GM21381 (cell line): Measurements from ENCODE around the gene GAS1.

Source experiments
- ATAC-seq: cut with Tn5 transposase; IDR thresholded peaks from one replicate; pipeline ENCODE4 v1.9.1; 2021; ENCODE audit warnings: mild to moderate bottlenecking, moderate library complexity; ENCODE audit not compliant: unreplicated experiment

The GAS1 gene, protein sequence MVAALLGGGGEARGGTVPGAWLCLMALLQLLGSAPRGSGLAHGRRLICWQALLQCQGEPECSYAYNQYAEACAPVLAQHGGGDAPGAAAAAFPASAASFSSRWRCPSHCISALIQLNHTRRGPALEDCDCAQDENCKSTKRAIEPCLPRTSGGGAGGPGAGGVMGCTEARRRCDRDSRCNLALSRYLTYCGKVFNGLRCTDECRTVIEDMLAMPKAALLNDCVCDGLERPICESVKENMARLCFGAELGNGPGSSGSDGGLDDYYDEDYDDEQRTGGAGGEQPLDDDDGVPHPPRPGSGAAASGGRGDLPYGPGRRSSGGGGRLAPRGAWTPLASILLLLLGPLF

DNA sequence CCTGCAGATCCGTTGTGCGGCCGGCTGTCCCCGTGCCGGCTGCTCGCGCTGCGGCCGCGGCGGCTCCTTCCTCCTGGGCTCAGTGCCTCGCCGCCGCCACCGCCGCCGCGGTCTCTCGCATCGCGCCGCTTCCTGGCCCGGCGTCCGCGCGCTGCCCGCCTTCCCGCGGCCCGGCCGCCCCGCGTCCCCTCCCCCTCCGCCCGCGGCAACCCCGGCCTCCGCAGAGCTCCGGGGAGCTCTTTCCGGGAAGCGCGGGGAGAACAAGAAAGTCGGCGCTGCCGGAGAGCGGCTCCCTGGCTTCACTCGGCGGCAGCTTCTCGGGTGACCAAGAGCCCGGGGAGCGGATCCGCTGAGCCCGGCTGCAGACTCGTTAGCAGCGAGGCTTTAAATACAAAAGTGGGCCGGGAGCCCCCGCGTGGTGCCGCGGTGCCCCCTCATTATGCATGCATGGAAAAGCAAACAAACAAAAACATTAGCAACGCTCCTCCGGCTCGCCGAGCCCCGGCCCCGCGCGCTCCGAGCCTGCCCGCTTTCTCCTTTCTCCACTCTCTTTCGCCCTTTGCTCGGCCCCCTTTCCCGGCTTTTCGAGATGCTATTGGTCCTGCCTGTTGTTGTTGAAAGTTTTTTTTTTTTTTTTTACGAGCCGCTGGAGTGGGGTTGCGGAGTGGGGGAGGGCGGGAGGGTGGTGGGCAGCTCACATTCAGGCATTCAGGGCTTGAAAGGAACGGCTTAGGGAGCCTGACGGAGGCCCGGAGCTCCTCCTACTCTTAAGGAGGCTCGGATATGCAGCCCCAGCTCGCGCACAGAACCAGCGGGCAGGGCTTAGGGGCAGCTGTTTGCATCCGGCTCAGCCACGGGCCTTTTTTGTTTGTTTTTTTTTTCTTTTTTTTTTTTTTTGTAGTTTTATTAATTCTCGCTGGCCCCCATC, at the start of gene GAS1:
Gene GAS1 (minus strand): TSS at position 361 of the 928 bp plus-strand sequence. CDS start 727 bp downstream, outside the sequence.
- ATAC-seq = peak; percentile 50

DNA sequence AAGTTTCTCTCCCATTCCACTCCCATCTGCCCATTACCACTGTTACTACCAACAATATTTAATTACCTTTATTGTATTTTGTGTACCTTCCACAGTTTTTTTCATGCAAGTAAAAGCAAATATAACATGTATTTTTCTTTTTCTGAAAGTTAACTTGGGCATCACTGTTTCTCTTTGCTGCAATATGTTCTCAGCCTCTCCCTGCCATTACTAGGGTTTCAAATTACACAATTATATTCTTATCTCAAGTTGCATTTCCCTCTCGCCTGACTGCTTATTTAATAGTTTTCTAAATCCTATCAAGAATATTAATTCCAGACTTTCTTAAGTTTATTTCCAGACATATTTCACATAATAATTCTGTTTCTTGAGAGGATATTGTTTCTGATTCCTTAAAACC, 46.9 kb upstream of the GAS1 start:
- ATAC-seq = no peak

DNA sequence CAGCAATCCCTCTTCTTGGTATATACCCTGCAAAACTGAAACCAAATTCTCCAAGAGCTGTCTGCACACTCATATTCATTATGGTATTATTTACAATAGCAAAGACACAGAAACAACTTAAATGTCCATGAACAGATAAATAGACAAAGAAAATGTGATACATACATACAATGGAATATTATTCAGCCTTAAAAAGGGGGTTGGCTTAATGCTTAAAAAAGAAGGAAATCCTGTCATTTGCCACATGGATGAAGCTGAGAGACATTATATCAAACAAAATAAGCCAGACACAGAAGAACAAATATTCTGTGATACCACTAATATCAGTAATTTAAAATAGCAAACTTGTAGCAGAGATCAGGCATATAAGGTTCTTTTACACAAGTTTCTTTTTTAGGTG, 46.5 kb upstream of the GAS1 start:
- no peak for ATAC-seq

DNA sequence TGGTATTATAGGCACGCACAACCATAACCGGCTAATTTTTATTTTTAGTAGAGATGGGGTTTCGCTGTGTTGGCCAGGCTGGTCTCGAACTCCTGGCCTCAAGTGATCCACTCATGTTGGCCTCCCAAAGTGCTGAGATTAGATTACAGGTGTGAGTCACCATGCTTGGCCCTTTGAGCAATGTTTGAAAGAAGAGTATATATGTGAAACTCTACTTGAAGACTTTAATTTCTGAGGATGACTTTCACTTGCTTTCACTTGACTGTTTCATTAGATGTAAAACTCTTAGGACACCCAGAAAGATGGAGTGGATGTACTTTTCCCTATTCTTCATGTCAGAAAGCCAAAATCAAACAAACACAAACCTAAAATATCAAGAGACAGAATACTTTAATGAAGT, 43.8 kb upstream of the GAS1 start:
- ATAC-seq = no peak

DNA sequence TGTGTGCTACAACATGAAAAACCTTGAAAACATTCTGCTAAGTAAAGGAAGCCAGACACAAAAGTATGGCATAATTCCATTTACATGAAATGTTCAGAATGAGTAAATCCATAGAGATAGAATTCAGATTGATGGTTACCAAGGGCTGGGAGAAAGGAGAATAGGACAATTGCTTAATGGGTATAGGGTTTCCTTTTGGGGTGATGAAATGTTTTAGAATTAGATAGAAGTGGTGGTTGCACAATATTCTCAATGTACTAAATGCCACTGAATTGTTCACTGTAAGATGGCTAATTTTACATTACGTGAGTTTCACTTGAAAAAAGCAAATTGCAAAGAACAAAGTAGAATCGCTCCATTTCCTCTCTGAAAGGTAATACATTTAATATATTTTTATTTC, 43.0 kb upstream of the GAS1 start:
- no peak for ATAC-seq

DNA sequence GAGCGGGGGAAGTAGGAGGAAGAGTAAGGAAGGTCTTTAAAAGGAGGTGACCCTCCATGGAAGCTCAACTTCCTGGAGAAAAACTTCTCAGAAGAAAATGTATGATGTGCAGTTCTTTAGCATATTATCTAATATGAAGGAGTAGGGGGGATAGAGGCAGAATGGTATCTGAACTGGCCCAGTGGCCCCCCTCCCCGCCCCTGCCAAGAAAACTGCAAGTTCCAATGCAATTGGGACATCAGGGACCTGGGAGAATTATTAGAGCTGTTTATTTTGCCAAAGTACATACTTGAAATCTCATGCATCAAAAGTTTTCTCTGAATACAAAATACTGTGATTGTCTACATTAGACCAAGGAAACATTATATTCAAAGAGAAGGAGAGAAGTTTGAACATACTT, 40.6 kb upstream of the GAS1 start:
- ATAC-seq = no peak

DNA sequence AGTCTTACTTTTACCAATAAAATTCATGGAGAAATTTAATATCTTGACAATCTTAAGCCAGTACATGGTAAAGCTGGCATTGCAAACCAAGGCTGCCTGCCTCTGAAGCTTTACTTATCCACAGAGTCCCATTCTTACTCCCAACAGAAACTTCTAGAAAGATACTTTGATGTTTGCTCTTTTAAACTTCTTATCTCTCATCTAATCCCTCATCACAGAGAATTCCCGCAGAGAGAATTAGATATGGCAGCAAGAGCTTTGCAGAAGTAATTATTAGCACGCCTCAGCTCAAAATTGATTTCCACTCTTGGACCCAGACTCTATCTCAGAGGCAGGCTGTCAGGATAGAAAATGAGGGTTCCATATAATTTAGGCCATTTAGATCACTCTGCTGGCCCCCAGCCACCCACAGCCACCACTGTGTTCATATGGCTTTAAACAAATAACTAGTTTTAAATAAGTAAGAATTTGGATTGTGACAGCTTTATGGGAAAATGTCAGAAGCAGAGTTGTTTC, 37.9 kb upstream of the GAS1 start:
- ATAC-seq = no peak

DNA sequence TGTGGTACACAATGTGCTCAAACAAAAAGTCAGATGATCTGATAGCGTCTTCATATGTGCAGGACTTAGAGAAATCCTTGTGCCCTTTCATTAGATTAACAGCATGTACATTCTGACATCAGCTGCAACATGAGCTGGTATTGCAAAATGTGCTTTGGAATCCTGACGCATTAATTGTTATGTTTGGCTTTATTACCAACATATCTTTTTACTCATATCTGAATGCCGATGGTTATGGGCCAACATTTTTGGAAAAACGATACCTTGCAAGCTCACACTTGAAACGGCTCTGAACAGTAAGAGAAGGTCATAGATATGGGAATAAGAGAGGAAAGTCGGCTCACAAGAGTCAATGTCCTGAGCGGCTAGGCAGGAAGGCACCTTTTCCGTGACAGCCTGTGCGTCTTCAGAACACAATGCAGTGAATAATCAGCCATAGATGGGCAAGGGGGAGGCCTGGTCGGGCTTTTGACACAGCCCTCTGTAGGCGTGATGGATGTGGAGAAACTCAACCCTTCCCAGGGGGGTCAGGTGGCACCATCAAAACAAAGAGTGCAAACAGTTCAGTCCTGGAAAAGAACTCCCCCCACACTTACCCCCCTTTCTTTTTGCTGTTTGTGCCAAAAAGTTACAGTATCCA, 36.4 kb upstream of the GAS1 start:
- ATAC-seq = no peak

DNA sequence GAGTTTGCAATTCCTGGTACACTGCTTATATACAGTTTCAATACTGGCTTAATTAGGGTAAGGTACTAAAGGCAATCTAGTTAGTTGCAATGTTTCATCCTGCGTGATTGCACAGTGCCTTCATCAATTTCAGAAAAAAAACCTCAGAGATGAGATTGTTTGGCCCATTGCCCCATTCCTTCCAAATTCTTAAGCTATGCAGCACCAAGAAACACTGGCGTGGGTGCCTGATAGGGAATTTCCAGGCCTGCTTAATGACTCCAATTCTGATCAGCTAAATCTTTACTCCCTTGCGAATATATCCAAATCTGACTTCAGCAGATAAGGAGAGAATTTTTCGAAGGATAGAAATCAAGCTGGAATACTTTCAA, 35.9 kb upstream of the GAS1 start:
- ATAC-seq = no peak

DNA sequence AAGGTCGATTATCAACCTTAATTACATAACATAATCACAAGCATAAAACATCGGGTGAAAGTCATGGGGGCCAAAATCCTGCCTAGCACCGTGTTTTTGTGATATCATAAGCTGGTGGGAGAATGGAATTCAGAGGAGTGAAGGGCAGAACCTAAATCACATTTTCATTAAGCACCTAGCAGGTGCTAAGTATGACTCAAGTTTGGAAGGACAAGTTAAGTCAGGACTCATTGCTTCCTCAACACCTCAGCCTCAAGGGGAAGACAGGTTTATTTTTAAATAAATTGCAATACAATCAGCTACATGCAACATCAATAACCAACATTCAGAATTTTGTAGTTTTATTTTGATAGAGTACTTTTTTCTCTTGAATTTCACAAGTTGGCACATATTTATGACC, 33.5 kb upstream of the GAS1 start:
- ATAC-seq = no peak

DNA sequence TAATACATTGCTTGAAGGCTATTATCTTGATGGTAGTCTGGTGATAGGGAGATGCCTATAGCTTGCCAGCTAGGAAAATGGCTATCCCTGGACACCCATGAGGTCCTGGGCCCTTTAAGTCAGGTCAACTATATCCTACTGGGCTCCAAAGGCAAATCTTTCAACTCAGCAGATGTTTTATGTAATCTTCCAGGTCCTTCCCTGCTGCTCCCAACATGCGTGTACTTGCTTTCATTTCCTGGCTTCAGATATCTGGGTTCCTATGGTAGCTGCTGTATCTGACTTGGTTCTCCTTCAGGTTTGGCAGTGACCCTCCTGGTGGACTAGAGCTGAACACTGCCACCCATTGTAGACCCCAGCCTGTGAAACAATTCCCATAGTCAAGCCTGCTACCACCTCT, 32.4 kb upstream of the GAS1 start:
- no peak for ATAC-seq

DNA sequence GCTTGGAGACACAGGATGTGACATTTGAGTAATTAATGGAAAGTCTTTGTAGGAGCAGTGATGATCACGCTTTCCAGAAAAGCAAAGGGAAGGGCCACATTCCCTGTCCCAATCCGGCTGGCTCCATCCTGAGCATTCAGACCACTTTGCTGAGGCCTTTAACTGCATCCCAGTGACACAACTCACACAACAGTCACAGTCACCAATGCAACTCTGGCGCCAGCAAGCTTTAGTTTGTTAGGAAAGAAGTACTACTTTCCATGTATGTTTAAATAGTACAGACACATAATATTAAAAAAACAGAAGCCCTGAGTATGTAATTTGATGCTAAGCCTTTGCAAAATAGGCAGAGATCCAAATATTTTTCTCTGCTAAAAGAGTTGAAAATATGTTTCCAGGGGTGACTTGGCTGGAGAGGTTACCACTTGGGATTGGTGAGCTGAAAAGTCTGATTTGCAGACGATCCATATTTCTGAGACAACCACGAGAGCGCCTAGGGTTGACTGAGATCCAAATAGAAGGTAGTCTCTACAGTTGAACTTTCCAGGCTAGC, 31.7 kb upstream of the GAS1 start:
- no peak for ATAC-seq

DNA sequence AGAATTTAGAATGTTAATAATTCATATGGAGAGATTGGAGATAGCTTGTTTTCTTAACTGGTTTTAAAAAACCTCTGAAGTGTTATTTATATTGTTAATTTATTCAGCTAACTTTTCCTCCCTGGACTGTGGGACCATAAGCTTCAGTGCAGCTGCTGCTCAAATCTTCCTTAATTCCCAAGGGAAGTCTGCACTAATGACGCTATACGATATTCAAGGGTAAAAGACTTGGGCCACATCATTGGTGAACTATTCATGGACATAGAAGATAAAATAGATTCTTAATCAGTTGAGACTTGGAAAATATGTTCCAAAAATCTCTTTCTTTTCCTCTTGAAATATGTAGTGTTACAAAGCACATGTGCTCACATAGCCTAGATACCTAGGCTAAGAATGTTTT, 31.1 kb upstream of the GAS1 start:
- no peak for ATAC-seq

DNA sequence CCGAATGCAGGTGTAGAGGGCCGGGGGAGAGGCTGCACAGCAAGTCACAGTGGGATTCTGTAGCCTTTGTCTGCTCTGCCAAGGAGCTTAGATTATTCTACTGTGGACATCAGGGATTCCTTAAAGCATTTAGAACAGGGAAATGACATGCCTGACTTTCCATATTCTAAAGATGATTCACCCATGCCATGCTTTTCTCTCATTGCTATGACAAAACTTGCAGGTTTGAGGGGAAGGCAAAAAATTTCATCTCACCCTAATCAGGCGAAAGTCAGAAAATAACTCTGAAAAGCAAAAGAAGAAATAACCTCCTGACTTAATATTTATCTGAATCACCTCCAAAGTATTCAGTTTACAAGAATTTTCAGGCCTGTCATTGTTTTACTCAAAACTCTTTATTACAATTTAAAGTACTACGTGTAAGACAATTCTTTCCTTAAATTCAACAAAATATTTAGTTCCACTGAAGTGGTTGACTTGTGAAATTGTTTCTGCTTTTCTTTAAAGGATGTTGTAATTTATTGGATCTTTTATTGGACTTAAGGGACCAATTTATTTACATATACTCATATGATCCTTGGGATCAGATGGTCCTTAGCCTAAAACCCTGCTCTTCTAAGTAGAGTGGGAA, 30.0 kb upstream of the GAS1 start:
- ATAC-seq = no peak

DNA sequence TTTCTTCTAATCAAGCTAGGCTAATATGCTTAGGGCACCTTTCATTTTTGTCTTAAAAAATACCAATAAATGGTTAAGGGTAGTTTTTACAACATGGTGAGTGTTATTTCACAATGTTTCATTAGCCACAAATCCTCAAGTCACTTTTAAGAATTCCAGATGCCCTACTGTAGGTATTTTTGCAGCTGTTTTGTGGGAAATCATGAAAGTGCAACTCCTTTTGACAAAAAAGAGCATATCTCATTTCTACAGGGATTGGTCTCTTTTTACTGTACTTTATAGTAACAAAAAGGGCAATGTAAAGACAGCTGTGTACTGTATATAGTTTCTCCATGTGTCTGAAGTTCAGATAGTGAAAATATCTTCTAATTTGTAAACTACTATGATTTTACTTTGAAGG, 28.3 kb upstream of the GAS1 start:
- ATAC-seq = no peak

DNA sequence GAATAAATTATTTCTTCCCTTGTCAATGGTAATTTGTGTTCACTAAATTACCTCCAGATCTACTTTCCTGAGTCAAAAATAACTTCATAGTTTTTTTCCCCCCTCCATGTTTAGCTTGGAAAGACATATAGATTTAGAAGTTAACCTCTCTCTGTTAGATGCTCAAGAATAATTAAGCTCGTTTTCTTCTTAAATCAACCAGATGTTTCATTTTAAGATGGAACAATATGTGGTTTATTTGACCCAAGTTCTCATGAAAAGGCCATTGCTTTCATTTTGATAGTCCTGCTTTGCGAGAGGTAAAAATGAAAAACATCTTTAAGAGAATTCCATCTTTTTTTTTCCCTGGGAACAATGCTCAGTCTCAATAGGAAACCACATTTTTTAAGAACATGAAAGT, 27.7 kb upstream of the GAS1 start:
- no peak for ATAC-seq

DNA sequence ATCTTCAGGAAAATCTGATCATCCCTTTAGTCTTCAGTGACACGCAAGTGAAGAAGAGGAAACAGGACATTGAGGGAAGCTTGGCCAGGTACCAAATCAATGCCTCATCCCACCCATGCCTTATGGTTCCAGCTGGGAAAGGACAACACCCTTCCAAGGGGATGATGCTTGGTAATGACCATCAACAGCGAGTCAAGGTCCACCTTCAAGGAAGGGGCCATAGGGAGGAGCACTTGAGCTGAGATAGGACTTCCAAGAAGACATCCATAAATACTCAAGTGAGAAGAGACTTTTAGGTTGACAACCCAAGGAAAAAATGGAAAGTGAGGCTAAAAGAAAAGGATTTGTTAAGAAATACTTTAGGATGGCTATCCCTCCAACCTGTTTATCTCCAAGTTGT, 27.1 kb upstream of the GAS1 start:
- ATAC-seq = no peak

DNA sequence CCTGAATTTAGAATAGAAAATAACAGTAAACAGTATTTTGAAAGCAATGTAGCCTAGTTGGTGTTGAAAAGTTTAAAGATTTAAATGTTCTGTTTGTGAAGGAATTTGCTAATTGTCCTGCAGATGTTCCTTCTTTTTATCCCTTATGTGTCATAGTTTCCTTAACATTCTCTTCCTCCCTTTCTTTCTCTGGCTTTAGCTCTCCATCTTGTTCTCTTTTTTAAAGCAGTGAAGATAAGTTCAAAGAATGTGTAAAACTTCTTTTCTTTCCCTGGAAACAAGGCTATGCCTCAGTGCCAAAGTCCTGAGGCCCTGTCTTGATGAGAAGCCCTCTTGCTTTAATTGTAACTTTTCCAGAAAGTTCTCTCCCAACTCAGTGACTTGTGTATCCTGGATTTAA, 24.4 kb upstream of the GAS1 start:
- no peak for ATAC-seq

DNA sequence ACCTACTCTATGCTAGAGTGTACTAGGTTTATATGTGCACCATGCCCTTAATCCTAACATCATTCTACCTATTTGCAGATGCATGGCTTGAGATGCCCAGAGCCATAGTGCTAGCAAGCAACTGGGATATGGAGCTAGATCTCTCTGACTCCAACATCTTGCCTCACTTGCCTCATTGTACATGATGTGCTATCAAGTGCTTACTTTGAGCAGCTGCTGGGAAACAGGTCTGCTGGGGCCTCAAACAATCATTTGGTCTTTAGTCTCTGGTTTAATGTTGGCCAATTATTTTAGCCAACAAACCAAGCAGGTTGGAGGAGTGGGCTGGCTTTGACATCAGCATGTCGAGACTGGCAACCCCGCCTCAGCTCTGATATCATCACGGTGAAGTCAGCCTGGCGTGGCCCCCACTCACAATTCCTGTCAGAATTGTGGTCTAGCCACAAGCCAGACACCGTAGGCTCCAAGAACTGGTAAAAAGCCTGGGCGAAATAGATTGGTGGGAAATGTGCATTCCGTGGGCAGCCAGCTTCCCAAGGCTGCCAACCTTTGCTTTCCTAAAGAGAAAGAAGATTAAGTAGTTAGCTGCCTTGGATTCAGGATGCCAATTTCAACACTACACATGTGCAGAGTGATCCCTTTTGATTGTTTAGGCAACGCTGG, 21.1 kb upstream of the GAS1 start:
- ATAC-seq = no peak

DNA sequence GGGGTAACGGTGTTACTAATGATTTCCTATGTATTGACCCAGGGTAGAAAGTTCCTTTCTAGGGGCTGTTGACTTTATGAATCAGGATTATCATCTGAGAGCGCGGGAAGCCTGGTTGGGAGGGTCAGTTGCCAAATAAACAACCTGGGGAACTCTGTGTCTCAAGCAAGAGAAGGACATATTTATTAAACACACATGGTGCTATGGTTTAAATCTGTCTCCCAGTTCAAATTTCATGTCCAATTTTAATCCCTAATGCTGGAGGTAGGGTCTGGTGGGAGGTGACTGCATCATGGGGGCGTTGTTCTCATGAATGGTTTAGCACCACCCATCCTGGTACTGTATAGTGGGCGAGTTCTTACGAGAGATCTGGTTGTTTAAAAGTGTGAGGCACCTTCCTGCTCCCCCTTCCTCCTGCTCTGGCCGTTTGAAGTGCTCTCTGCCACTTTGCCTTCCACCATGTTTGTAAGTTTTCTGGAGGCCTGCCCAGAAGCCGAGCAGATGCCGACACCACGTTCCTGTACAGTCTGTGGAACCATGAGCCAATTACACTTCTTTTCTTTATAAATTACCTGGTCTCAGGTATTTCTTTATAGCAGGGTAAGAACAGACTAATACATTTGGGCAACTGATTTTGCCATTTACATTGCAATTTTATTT, 19.7 kb upstream of the GAS1 start:
- ATAC-seq = no peak
